ENCODE data around the gene ROR1. TPM values are rescaled to one million over a fixed set of nuclear protein-coding genes. Genes with fewer than 3 reads are reported as not detected.

The ROR1 gene
- total and polyA plus RNA-seq, 10 of the 15 experiments (the other 5 are each of a cell fraction or from before 2014, with no cell fraction given), result 0.02 to 0.08 (median 0.05) TPM; not detected in 6

GRCh38 chr1:64110924-64111777, 337.3 kb downstream of the ROR1 start:
- TF ChIP-seq PBX3 (IDR thresholded peaks at IDR 0.05; ENCODE audit: insufficient replicate concordance, low read depth, low read length) (no peak), ETV6 (conservative IDR thresholded peaks at IDR 0.05 in 1 of 2, IDR thresholded peaks at IDR 0.05 in 1 of 2; ENCODE audit: borderline replicate concordance in 1 of 2, low read depth in 1 of 2) (no peak), POLR2AphosphoS5 (IDR thresholded peaks at IDR 0.05; ENCODE audit: low read length) (no peak), POU2F2 (IDR thresholded peaks at IDR 0.05; ENCODE audit: borderline replicate concordance, low read depth, low read length) (no peak), RCOR1 (conservative IDR thresholded peaks at IDR 0.05; ENCODE audit: low read depth, low read length) (no peak), NFYA (IDR thresholded peaks at IDR 0.05; ENCODE audit: borderline replicate concordance, low read depth, low read length) (no peak), EED (IDR thresholded peaks at IDR 0.05; ENCODE audit: low read depth) (no peak), SREBF2 (IDR thresholded peaks at IDR 0.05; ENCODE audit: low read length) (no peak), ATF3 (IDR thresholded peaks at IDR 0.05; ENCODE audit: borderline replicate concordance, extremely low read depth, low read depth, low read length) (no peak), ZNF274 (IDR thresholded peaks at IDR 0.05; ENCODE audit: insufficient read depth, insufficient read length) (no peak), BCL11A (IDR thresholded peaks at IDR 0.05; ENCODE audit: low read depth, low read length) (no peak), KLF5 (IDR thresholded peaks at IDR 0.05; ENCODE audit: partially characterized antibody) (no peak), E2F4 (IDR thresholded peaks at IDR 0.05; ENCODE audit: low read depth, low read length) (no peak), RAD21 (IDR thresholded peaks at IDR 0.05; ENCODE audit: insufficient read depth, low read depth, low read length) (no peak), ELK1 (IDR thresholded peaks at IDR 0.05; ENCODE audit: low read depth, low read length) (no peak), ATF7 (IDR thresholded peaks at IDR 0.05; ENCODE audit: low read depth) (no peak), NKRF (conservative IDR thresholded peaks at IDR 0.05) (no peak), TARDBP (IDR thresholded peaks at IDR 0.05; ENCODE audit: borderline replicate concordance) (no peak)
- H3K9me3 ChIP-seq (replicated peaks; ENCODE audit: control insufficient read depth, insufficient read depth, low read length), result no peaks in the 10 kb centered on the region
- intact Hi-C loops (cut with micrococcal nuclease; ENCODE audit: unreplicated experiment) (no loop called here), in situ Hi-C loops (cut with MboI) (no loop called here)
- H3K27ac ChIP-seq (ENCODE audit: control insufficient read depth, insufficient read depth), result no peak overlapping the region
- no peaks in the 10 kb centered on the region for H3K36me3 ChIP-seq (ENCODE audit: control insufficient read depth in 2 of 2, insufficient read depth in 2 of 2, low read length in 1 of 2)
- no peaks in the 10 kb centered on the region for H4K20me1 ChIP-seq (ENCODE audit: control insufficient read depth, insufficient read depth)
- no peak overlapping the region for H2AFZ ChIP-seq (ENCODE audit: control insufficient read depth, low read depth, low read length)
- H3K27me3 ChIP-seq (replicated peaks in 1 of 2; ENCODE audit: control insufficient read depth in 2 of 2, insufficient read depth in 2 of 2, low read length in 1 of 2), result peaks cover 0 to 5% of the 10 kb centered on the region in 2 experiments; a peak in 1 of 4 replicates
- ChIA-PET CTCF (interaction anchor here (0.6 to 2.0 kb wide), 6 partner anchors 16 to 420 kb away, joined by 3 to 7 read pairs (median 5); no protein-coding TSS in a partner anchor), RAD21 (ENCODE audit: unreplicated experiment) (no interaction called here), SMC1A (ENCODE audit: uncharacterized antibody, unreplicated experiment) (interaction anchor here (0.6 to 1.6 kb wide), 3 partner anchors 9 to 419 kb away, joined by 3 to 5 read pairs (median 4); no protein-coding TSS in a partner anchor), POLR2A (no interaction called here)
- H3K4me2 ChIP-seq (ENCODE audit: control insufficient read depth, insufficient read depth), result no peak overlapping the region
- no peak overlapping the region for H3K4me3 ChIP-seq
- no peak for DNase-seq (ENCODE audit: low read depth, low spot score)
- no peak for ATAC-seq
- no TSS peak for BruUV-seq (replicated peaks)
- FAIRE-seq, result no peak
- WGBS (ENCODE audit: insufficient coverage, insufficient replicate concordance, low lambda C conversion rate, missing lambda C conversion rate), result 15% methylated on average over 6 of the region's 6 CpGs
- no peaks in the 10 kb centered on the region for H3K4me1 ChIP-seq (ENCODE audit: control insufficient read depth, insufficient read depth, low read length)
- no peak overlapping the region for H3K9ac ChIP-seq (ENCODE audit: control insufficient read depth, insufficient read depth, low read length)
- H3K79me2 ChIP-seq (ENCODE audit: control insufficient read depth, insufficient read depth, low read length), result no peaks in the 10 kb centered on the region
